Mucosa of gallbladder (tissue), 1 donor: ENCODE results near the gene CEACAM4. TPM values are rescaled to one million over a fixed set of nuclear protein-coding genes. Genes with fewer than 3 reads are reported as not detected.
"Not testable (repeated sequence)": the region's sequence is repeated elsewhere in the genome, so short reads cannot be mapped to it uniquely, and the experiment has no call there.

ENCODE experiments used
- DNase-seq: peaks from one replicate; pipeline ENCODE4 v3.0.0-alpha.2; 2020; ENCODE audit warnings: low spot score
- total RNA-seq: library from RNA; stranded (reverse); gene quantifications from one replicate; pipeline ENCODE4 v1.2.1, GENCODE V29; 2021
- donor health status: DM: no; HTN: no; CAD: no.

CEACAM4 gene
- total RNA-seq, 1 donor from 2014 or later: 0.35 TPM

DNA sequence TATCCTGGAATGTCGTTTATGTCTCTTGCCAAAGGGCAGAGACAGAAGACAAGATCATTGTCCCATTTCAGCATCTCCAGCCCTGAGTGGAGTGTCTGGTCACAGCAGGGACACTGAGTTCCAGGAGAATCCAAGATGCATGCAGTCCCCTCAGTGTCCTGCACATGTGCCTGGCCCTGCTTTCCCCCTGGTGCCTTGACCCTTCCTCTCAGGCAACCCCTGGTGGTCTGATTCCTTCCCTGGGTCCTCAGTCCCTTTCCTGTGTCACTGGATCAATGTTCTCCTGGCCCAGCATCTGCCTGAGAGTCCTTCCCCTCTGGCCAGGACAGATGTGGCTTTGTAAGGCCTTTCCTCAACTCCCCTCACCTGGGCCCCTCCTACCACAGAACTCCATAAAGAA lies 41.9 kb downstream of the CEACAM4 start:
- DNase-seq: no peak

DNA sequence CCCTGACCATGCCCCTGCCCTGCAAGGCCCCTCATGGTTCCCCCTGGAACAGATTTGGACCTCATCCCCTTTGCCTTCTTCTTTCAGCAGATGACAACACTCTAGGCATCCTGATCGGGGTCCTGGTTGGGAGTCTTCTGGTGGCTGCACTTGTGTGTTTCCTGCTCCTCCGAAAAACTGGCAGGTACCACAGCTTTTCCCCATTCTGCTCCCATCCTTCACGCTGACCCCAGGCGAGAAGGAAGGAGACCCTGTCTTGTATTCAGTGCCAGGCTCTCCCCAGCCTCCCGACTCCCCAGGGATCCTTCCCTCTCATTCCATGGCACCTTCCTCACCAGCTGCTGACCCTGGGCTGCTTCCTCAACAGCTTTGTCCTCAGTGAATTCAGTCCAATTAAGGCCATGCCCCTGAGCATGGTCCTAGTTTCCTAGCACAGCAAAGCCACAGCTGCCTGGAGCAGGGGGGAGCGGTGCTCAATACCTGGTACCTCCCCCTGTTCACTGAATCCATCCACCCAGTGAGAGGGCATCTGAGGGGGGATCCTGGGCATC lies 42.5 kb downstream of the CEACAM4 start:
- DNase-seq: no peak

DNA sequence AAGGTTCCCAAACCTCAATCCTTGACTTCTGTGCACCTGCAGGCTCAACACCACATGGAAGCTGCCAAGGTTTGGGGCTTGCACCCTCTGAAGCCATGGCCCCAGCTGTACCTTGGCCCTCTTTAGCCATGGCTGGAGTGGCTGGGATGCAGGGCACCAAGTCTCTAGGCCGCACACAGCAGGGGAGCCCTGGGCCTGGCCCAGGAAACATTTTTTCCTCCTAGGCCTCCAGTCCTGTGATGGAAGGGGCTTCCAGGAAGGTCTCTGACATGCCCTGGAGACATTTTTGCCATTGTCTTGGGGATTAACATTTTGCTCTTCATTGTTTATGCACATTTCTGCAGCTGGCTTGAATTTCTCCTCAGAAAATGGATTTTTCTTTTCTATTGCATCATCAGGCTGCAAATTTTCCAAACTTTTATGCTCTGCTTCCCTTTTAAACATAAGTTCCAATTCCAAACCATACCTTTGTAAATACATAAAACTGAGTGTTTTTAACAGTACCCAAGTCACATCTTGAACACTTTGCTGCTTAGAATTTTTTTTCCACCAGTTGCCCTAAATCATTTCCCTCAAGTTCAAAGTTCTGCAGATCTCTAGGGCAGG lies 44.2 kb downstream of the CEACAM4 start:
- not testable (repeated sequence) for DNase-seq

DNA sequence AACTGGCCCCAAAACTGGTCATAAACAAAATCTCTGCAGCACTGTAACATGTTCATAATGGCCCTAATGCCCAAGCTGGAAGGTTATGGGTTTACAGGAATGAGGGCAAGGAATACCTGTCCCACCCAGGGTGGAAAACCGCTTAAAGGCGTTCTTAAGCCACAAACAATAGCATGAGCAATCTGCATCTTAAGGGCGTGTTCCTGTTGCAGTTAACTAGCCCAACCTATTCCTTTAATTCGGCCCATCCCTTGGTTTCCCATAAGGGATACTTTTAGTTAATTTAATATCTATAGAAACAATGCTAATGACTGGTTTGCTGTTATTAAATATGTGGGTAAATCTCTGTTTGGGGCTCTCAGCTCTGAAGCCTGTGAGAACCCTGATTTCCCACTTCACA lies 45.8 kb downstream of the CEACAM4 start:
- not testable (repeated sequence) for DNase-seq

DNA sequence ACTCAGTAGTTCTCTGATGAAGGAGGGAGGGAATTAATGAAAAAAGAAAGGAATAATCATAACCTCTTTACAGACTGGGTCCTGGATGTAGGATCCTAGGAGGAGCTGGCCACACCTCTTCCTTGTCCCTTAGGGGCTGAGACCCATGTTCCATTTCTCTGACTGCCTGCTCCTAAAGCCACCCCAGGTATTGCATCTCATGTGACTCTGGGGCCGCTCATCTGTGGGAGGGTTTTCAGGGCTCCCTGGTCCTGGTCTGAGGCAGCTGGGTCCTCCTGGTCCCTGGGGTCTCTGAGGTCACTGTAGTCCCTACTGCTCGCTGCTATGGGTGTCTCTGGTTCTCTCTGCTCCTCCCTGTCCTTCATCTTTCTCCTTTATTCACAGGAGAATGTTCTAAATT lies 48.0 kb downstream of the CEACAM4 start:
- DNase-seq: no peak

DNA sequence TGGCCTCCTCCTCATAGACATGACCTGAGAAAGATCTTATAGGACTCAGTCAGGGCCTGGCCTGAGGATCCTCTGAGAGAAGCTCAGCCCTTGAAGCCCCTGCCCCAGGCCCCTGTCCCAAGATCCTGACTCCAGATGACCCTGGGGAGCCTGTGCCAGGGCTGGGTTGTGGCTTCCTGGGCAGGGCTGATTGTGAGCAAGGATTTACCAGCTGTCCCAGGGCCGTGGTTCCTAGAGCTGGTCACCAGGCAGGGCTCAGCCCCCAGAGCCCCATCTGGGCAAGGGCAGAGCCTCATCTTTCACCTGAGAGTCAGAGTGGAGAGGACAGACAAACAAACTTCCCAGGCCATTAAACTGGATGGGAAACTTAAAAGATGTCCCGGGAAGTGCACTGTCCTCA lies 49.0 kb downstream of the CEACAM4 start:
- no peak for DNase-seq

DNA sequence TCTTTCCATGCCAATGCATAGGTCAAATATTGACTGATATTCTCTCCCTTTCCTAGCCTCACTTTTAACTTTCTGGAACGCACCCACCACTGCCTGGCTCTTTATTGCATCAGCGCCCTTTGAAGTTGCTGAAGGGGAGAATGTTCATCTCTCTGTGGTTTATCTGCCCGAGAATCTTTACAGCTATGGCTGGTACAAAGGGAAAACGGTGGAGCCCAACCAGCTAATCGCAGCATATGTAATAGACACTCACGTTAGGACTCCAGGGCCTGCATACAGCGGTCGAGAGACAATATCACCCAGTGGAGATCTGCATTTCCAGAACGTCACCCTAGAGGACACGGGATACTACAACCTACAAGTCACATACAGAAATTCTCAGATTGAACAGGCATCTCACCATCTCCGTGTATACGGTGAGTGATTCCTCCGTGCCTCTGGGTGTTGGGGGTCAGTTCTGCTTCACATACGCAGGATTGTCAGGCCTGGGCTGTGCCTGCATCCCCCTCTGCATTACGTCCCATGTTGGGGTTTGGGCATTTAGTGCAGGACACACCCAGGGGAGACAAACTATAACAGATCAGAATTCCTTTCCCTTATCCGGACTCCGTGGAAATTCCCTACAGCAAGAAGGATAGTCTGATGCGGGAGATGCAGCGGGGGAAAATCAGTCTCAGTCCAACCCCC lies 49.6 kb downstream of the CEACAM4 start:
- DNase-seq: no peak

DNA sequence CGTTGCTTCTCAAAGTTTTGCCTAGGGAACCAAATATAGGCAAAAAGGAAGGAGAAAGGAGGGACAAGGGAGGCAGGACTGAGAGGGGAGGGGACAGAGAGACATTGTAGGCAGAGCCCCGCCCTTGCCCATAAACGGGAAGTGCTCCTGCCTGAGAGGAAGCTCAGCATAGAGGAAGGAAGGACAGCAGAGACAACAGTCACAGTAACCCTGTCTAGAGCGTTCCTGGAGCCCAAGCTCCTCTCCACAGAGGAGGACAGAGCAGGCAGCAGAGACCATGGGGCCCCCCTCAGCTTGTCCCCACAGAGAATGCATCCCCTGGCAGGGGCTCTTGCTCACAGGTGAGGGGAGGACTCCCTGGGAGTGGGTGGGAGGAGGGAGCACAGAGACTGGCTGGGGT lies 50.9 kb downstream of the CEACAM4 start, which contains the start of gene CEACAM21:
Gene CEACAM21, plus strand, starts transcription at position 169 of the 400 bp plus-strand sequence. Its CDS starts 109 bp downstream, at position 278.
- peak; percentile 49 for DNase-seq

DNA sequence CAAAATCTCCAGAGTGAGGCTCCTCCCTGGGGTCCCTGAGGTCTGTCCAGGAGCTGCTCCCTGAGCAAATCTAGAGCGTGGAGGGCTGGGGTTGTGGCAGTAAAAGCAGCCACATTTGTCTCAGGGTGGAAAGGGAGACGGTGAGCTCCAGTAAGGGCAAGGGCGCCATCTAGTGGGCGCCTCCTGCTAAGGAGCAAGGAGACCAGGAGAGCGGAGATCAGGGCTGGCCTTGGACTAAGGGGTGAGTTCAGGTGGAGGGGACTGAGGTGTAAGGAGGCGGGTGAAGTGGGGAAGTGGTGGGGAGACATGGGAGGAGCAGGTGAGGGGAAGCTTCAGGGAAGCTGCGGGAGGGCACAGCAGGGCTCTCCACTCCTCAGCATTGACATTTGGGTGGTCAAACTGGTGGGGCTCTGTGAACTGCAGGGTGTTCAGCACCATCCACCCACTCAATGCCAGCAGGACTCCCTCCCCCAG lies 56.2 kb downstream of the CEACAM4 start:
- DNase-seq: peak; percentile 80

DNA sequence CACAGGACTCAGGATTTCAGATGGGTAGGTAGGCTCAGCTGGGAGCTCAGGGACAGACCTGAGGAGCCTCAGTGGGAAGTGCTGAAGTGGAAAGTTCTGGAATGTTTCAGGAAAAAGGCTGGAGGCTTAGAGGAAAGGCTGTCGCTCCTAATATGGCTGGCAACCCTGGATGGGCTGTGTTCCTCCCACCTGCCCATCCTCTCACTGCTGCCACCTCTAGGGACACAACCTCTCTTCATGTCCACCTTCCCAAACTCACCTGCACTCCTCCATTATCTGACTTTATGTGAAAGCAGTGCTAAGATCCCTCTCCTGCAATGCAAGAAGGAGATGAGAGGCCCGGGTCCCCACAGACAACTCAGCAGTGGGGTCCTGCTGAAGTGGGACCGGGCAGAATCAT lies 56.7 kb downstream of the CEACAM4 start:
- no peak for DNase-seq

DNA sequence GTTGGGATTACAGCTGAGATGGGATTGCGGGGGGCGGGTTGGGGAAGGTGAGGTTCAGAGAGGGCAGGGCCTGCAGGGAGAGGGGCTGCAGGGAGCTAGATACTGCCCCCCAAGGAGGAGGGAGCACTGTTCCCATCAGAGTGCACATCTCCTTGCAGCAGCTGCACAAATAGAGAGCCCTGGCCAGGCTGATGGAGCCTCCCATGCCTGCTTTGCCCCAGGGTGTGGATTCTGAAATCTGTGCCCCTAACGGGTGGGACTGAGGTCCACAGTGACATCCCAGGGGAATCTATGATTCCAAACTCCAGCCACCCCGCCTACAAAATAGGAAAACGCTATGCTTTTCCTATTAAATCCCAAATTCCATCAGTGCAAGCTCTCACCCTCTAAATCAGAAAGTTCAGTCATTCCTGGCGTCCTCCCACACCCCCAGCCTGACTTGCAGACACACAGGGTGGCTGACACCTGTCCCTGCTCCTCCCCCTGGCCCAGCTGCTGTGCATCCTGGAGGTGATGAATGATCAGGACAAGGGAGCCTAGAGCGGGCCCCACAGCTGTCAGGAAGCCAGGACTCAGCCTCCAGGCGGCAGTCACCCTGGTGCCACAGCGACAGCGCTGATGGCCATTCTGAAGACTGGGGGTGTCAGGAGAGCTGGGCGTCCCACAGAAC lies 57.3 kb downstream of the CEACAM4 start:
- DNase-seq: no peak

Other genes with a start within 250 kb of the CEACAM4 start
- 12.3 TPM for gene EXOSC5, start 229.7 kb downstream of the CEACAM4 start, total RNA-seq
- 26.4 TPM for gene BCKDHA, start 229.3 kb downstream of the CEACAM4 start, total RNA-seq
- gene B3GNT8, start 199.7 kb downstream of the CEACAM4 start, total RNA-seq: 2.4 TPM
- gene DMAC2, start 187.2 kb downstream of the CEACAM4 start, total RNA-seq: 45.0 TPM
- gene ERICH4, start 183.9 kb downstream of the CEACAM4 start, total RNA-seq: not detected
- gene CEACAM21, start 50.9 kb downstream of the CEACAM4 start, total RNA-seq: 2.4 TPM
- gene CEACAM7, start 61.2 kb upstream of the CEACAM4 start, total RNA-seq: 2.6 TPM
- gene CEACAM5, start 81.6 kb upstream of the CEACAM4 start, total RNA-seq: 1.2 TPM
- 61.6 TPM for gene CEACAM6, start 128.5 kb upstream of the CEACAM4 start, total RNA-seq
- gene CEACAM3, start 169.5 kb upstream of the CEACAM4 start, total RNA-seq: 0.78 TPM
- not detected for gene LYPD4, start 217.6 kb upstream of the CEACAM4 start, total RNA-seq
- gene DMRTC2, start 218.0 kb upstream of the CEACAM4 start, total RNA-seq: not detected
- 1,211 TPM for gene RPS19, start 233.2 kb upstream of the CEACAM4 start, total RNA-seq